NT2/D1 (cell line): ENCODE results near the gene PNMA6F.

Experiments used
- SUZ12 ChIP-seq: IDR thresholded peaks from 2 replicates; pipeline ENCODE4 v1.6.1; 2011; ENCODE audit not compliant: insufficient read length, insufficient read depth; ENCODE audit errors: extremely low read depth
- YY1 ChIP-seq: IDR thresholded peaks from 2 replicates; pipeline ENCODE4 v1.6.1; 2011; ENCODE audit not compliant: insufficient read length, insufficient read depth

- no peak for TF ChIP-seq SUZ12
- TF ChIP-seq YY1 = no peak
Measured at GRCh38 chrX:153336121-153336894, 14.7 kb upstream of the PNMA6F start.
